K562 (cell line): Measurements from ENCODE around the gene SNX27. TPM values are rescaled to one million over a fixed set of nuclear protein-coding genes. Genes with fewer than 3 reads are reported as not detected.

Experiments
- ATAC-seq: fragments of 200-7000 bp; cut with Tn5 transposase; 3 replicates; pipeline ENCODE4 v1.9.1; 2020; ENCODE audit warnings: moderate library complexity
- BruUV-seq: library from RNA; stranded (reverse); fragments of 400-500 nt; replicated peaks from 2 replicates; lab custom pipeline; 2021; lab: Mats Ljungman, UMichigan
- CTCF ChIA-PET: fragments of 300-600 bp; formaldehyde crosslinking; extraction: SDS; loops from one replicate; lab custom pipeline; 2021; ENCODE audit warnings: low intra/inter-chr PET ratio; lab: Yijun Ruan, JAX
- POLR2A ChIA-PET: fragments of 300-600, 350-650 bp; sonication (Branson Sonifier 250); formaldehyde crosslinking; extraction: SDS; loops from one replicate; lab custom pipeline; 2021; ENCODE audit warnings: antibody characterized with exemption, inconsistent platforms; lab: Yijun Ruan, JAX
- DNase-seq, 4 experiments: peaks; one replicate each; pipeline versions ENCODE4 v3.0.0 to v3.0.0-alpha.2; 2011 to 2018; ENCODE audit warnings: low spot score in 3 of 4, mixed read lengths in 3 of 4; ENCODE audit errors: extremely low read depth in 1 of 4
- FAIRE-seq: peaks from 2 replicates; lab custom pipeline; 2011; peaks lifted over from hg19 to GRCh38; lab: Jason Lieb, UNC
- H2AFZ ChIP-seq: 2 replicates; pipeline ENCODE4 v1.6.0; 2011; ENCODE audit warnings: low read depth, low read length, control low read depth, inconsistent platforms
- H3K27ac ChIP-seq: fragments of 200-600 bp; 3 replicates; pipeline ENCODE4 v1.8.0; 2011; ENCODE audit warnings: low read depth, mild to moderate bottlenecking, control low read depth, inconsistent platforms, low read length, moderate library complexity, mixed read lengths; ENCODE audit errors: extremely low read depth
- H3K27me3 ChIP-seq, 2 experiments: fragments of 300-600 bp in 1 of 2; 2 replicates in 1 of 2; 3 replicates in 1 of 2; pipeline versions ENCODE4 v1.6.0 to v1.8.0; 2011; ENCODE audit warnings: inconsistent platforms in 2 of 2, low read length in 2 of 2, mild to moderate bottlenecking in 1 of 2, mixed read lengths in 1 of 2, moderate library complexity in 1 of 2; ENCODE audit not compliant: control insufficient read depth in 2 of 2, insufficient read depth in 2 of 2
- H3K36me3 ChIP-seq: fragments of 300-600 bp; 3 replicates; pipeline ENCODE4 v1.8.0; 2011; ENCODE audit warnings: mild to moderate bottlenecking, low read length, inconsistent platforms; ENCODE audit not compliant: control insufficient read depth, insufficient read depth
- H3K4me1 ChIP-seq, 2 experiments: fragments of 200-600 bp in 1 of 2; replicated peaks in 1 of 2; 2 replicates in 1 of 2; 3 replicates in 1 of 2; pipeline versions ENCODE4 v1.5.1 to v1.8.0; 2011; ENCODE audit warnings: inconsistent platforms in 2 of 2, low read length in 2 of 2, mild to moderate bottlenecking in 1 of 2, mixed read lengths in 1 of 2, moderate library complexity in 1 of 2; ENCODE audit not compliant: control insufficient read depth in 2 of 2, insufficient read depth in 2 of 2
- H3K4me2 ChIP-seq: 2 replicates; pipeline ENCODE4 v1.6.1; 2011; ENCODE audit warnings: low read length, control low read depth, inconsistent platforms, mixed read lengths; ENCODE audit not compliant: insufficient read depth
- H3K4me3 ChIP-seq: fragments of 200-600 bp; sonication (generic), shearing (Covaris generic); 2 replicates; pipeline ENCODE4 v1.5.1; 2016; ENCODE audit warnings: control low read depth, inconsistent platforms
- H3K79me2 ChIP-seq: fragments of 200-600 bp; 3 replicates; pipeline ENCODE4 v1.8.0; 2011; ENCODE audit warnings: low read length, inconsistent platforms; ENCODE audit not compliant: control insufficient read depth, insufficient read depth
- H3K9ac ChIP-seq, 2 experiments: 2 replicates each; pipeline versions ENCODE4 v1.6.0 to v1.6.1; 2011; ENCODE audit warnings: low read depth in 2 of 2, low read length in 2 of 2, control low read depth in 1 of 2, inconsistent platforms in 1 of 2, mild to moderate bottlenecking in 1 of 2, mixed read lengths in 1 of 2; ENCODE audit not compliant: insufficient read depth in 1 of 2
- H3K9me1 ChIP-seq: one replicate; pipeline ENCODE4 v1.6.0; 2011; ENCODE audit warnings: inconsistent platforms, mild to moderate bottlenecking, low read length, moderate library complexity; ENCODE audit not compliant: control insufficient read depth, insufficient read depth
- H3K9me3 ChIP-seq: replicated peaks from 2 replicates; pipeline ENCODE4 v1.5.1; 2011; ENCODE audit warnings: low read depth, low read length, inconsistent platforms; ENCODE audit not compliant: control insufficient read depth, insufficient read depth
- H4K20me1 ChIP-seq: replicated peaks from 2 replicates; pipeline ENCODE4 v1.6.1; 2011; ENCODE audit warnings: low read length, inconsistent platforms, mixed read lengths; ENCODE audit not compliant: control insufficient read depth, insufficient read depth
- ATF7 ChIP-seq: fragments of 450-650 bp; IDR thresholded peaks from 2 replicates; pipeline ENCODE4 v1.7.1; 2014; ENCODE audit warnings: mild to moderate bottlenecking, moderate library complexity
- EP400 ChIP-seq: fragments of 450-650 bp; IDR thresholded peaks from 2 replicates; pipeline ENCODE4 v1.6.1; 2017; ENCODE audit warnings: antibody characterized with exemption, mild to moderate bottlenecking, moderate library complexity
- NFE2 ChIP-seq: IDR thresholded peaks from 2 replicates; pipeline ENCODE4 v1.6.1; 2014; ENCODE audit warnings: antibody characterized with exemption, low read depth
- NR4A1 ChIP-seq, 2 experiments: fragments of 250-450 bp in 1 of 2; fragments of 450-650 bp in 1 of 2; sonication (Bioruptor Pico) in 1 of 2; IDR thresholded peaks; 2 replicates each; pipeline versions ENCODE4 v1.4.0 to v1.6.1; 2016 to 2020; ENCODE audit warnings: mild to moderate bottlenecking in 2 of 2, missing compliant biosample characterization in 1 of 2, missing genetic modification characterization in 1 of 2, moderate library complexity in 1 of 2
- TCF3 ChIP-seq: sonication (generic); formaldehyde crosslinking; IDR thresholded peaks from 2 replicates; pipeline ENCODE4 v1.4.0; 2020; ENCODE audit warnings: mild to moderate bottlenecking, missing genetic modification reagents
- TRIM24 ChIP-seq, 2 experiments: fragments of 450-650 bp; IDR thresholded peaks; 2 replicates each; pipeline ENCODE4 v1.6.1; 2016
- ZNF589 ChIP-seq: fragments of 200-800 bp; sonication (Bioruptor generic); IDR thresholded peaks from 2 replicates; pipeline ENCODE4 v1.6.1; 2016; ENCODE audit warnings: low read depth, missing genetic modification characterization, missing compliant biosample characterization
- ZNF77 ChIP-seq: fragments of 250-450 bp; sonication (Bioruptor Pico); IDR thresholded peaks from 2 replicates; pipeline ENCODE4 v1.5.0; 2020
- WGBS: fragments of 100-300 bp; shearing (Covaris generic); methylation state at CpG from one replicate; pipeline ENCODE4 v1.1.6; 2016; ENCODE audit warnings: low coverage, mixed read lengths; ENCODE audit not compliant: insufficient coverage; ENCODE audit errors: missing lambda C conversion rate; 5-methylcytosine and 5-hydroxymethylcytosine counted together
- in situ Hi-C: fragments of 300-500 bp; cut with MboI; formaldehyde crosslinking; loops from 4 replicates; pipeline ENCODE4 v1.15.0; 2018; ENCODE audit warnings: inconsistent platforms, mixed read lengths
- intact Hi-C: fragments of 100-400 bp; cut with micrococcal nuclease; formaldehyde crosslinking; loops from 2 replicates; pipeline ENCODE4 v1.14.2; 2022
- polyA plus RNA-seq, 8 experiments: library from polyadenylated mRNA; depleted of rRNA in 4 of 8; stranded (reverse) in 5 of 8; unstranded in 3 of 8; fragments of >200 nt; fragmentation: Nextera tagmentation in 2 of 8; fragmentation: Illumina TruSeq in 1 of 8; extraction: Ambion mirVana in 2 of 8; extraction: Trizol in 1 of 8; gene quantifications; 2 replicates each; pipeline versions ENCODE4 v1.2.1 to v1.2.3, GENCODE V29; 2011 to 2014; ENCODE audit warnings: inconsistent platforms in 1 of 8, missing spikeins in 1 of 8
- total RNA-seq, 7 experiments: library from RNA; depleted of rRNA in 6 of 7; stranded (reverse); fragments of >200 nt in 6 of 7; fragmentation: Illumina TruSeq in 2 of 7; extraction: Trizol in 2 of 7; gene quantifications; 2 replicates each; pipeline versions ENCODE4 v1.2.1 to v1.2.3, GENCODE V29; 2011 to 2021; ENCODE audit warnings: low replicate concordance in 1 of 7
- TF ChIP-seq, protein P1 (sequence below): sonication (generic); formaldehyde crosslinking; IDR thresholded peaks from 2 replicates; pipeline ENCODE4 v1.8.0; 2022; ENCODE audit warnings: missing genetic modification reagents, mild to moderate bottlenecking, moderate library complexity, borderline replicate concordance
- TF ChIP-seq, protein P2 (sequence below), 2 experiments: fragments of 450-650 bp in 1 of 2; sonication (generic) in 1 of 2; formaldehyde crosslinking in 1 of 2; IDR thresholded peaks in 1 of 2; conservative IDR thresholded peaks in 1 of 2; 2 replicates each; pipeline versions ENCODE4 v1.6.1 to v1.8.1; 2016 to 2023; ENCODE audit warnings: mild to moderate bottlenecking in 2 of 2, moderate library complexity in 2 of 2, inconsistent platforms in 1 of 2, missing genetic modification reagents in 1 of 2

The SNX27 gene
- total and polyA plus RNA-seq, 9 of the 15 experiments (the other 6 are each of a cell fraction or from before 2014, with no cell fraction given): 4.5 to 18.7 (median 10.1) TPM

GRCh38 chr1:151570819-151571218 lies 41.0 kb upstream of the SNX27 start:
- Histone ChIP-seq H3K4me3 (no peak overlapping the region), H3K4me2 (no peak overlapping the region), H3K9me3 (no peaks in the 10 kb centered on the region), H3K27ac (no peak overlapping the region), H3K36me3 (no peaks in the 10 kb centered on the region; the same call in 2 of the 3 replicates), H3K4me1 (peaks cover 8 to 23% of the 10 kb centered on the region in 2 experiments; a peak in 4 of 5 replicates), H3K79me2 (no peaks in the 10 kb centered on the region), H3K9ac (no peak overlapping the region), H2AFZ (no peak overlapping the region), H3K27me3 (no peaks in the 10 kb centered on the region), H4K20me1 (0 out of 2 replicates have a peak, but pooled peaks cover 3% of the 10 kb centered on the region), H3K9me1 (no peaks in the 10 kb centered on the region)
- intact Hi-C loops: no loop called here
- no peak for TF ChIP-seq ZNF77 (CRISPR knock-in tag)
- FAIRE-seq (no peak), DNase-seq (no peak), ATAC-seq (no peak)
- no TSS peak for BruUV-seq
- WGBS: 8% methylated on average over 1 of the region's 1 CpG
- ChIA-PET CTCF (no interaction called here), POLR2A (no interaction called here)
- in situ Hi-C loops: no loop called here

DNA sequence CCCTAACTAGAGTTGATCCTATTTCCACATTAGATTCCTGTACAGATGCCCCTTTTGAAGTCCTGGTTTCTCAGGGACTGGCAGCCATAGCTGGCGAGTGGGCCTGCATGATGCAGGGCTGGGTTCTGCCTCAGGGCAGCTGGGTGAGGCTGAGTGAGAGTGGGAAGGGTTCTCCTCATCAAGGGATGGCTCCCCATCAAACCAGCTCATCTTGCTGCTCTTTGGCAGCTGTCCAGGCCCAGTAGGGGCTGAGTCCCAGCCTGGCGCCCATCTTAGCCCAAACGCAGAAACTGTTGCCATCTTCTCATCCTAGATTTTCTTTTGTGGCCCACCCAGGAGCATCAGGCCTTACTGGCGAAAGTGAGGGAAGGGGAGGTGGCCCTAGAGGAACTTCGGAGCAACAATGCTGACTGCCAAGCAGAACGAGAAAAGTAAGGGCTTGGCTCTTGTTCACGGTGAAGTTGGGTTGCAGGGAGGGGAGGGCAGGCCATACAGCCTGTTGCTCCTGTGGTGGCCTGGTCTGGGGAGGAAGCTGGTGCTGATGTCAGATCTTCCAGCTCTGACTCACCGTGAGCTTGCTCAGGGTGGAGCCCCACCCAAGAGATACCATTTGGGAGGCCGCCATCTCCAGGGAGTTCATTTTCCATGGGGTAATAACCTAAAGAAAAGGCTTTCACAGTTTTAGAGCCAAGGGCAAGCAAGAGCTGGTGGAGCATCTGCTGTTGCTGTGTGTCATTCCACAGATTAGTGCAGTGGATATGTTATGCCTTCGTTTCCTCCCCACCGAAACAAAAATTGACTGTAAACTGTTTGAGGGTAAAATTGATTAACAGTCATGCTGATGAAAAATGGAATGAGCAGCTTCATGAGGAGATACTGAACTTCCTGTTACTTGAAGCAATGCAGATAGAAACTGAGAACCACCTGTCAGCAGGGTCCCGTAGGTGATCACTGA lies 37.0 kb upstream of the SNX27 start:
- FAIRE-seq (peak; percentile 93), DNase-seq (peak; percentile 83 to 94 (median 86)), ATAC-seq (peak; percentile 100)
- Histone ChIP-seq H3K4me1 (peaks cover 8 to 26% of the 10 kb centered on the region in 2 experiments; a peak in 4 of 5 replicates), H3K4me3 (no peak overlapping the region), H3K27me3 (no peaks in the 10 kb centered on the region), H3K9ac (peak overlapping the region; percentile 0 to 37; a peak in 2 of 4 replicates), H3K79me2 (no peaks in the 10 kb centered on the region), H3K9me1 (no peaks in the 10 kb centered on the region), H3K4me2 (peak overlapping the region; percentile 67; the same call in 1 of the 2 replicates), H2AFZ (peak overlapping the region; percentile 94), H4K20me1 (no peaks in the 10 kb centered on the region), H3K9me3 (no peaks in the 10 kb centered on the region), H3K36me3 (no peaks in the 10 kb centered on the region; the same call in 2 of the 3 replicates), H3K27ac (peak overlapping the region; percentile 58)
- POLR2A ChIA-PET: interaction anchor here (0.5 to 1.4 kb wide), 4 partner anchors 9 to 300 kb away, joined by 3 to 6 read pairs (median 4); no protein-coding TSS in a partner anchor
- in situ Hi-C loops (no loop called here), intact Hi-C loops (loop anchor here (5.0 kb wide), 1 partner anchor 33 kb away; the partner anchor contains the start of gene TUFT1)
- CTCF ChIA-PET: no interaction called here
- WGBS: 29% methylated on average over 12 of the region's 12 CpGs
- BruUV-seq: no TSS peak
- peak in 1 of 2 experiments; percentile 14; a peak in 1 of 4 replicates for TF ChIP-seq TRIM24 (IDR thresholded peaks at IDR 0.05)
- peak; percentile 12; the same call in 1 of the 2 replicates for TF ChIP-seq TCF3 (CRISPR knock-in tag)
- peak; percentile 46; the same call in 1 of the 2 replicates for TF ChIP-seq NFE2
- TF ChIP-seq, protein P1, sequence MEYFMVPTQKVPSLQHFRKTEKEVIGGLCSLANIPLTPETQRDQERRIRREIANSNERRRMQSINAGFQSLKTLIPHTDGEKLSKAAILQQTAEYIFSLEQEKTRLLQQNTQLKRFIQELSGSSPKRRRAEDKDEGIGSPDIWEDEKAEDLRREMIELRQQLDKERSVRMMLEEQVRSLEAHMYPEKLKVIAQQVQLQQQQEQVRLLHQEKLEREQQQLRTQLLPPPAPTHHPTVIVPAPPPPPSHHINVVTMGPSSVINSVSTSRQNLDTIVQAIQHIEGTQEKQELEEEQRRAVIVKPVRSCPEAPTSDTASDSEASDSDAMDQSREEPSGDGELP (CRISPR knock-in tag): peak; percentile 54; the same call in 1 of the 2 replicates
- TF ChIP-seq, protein P2, sequence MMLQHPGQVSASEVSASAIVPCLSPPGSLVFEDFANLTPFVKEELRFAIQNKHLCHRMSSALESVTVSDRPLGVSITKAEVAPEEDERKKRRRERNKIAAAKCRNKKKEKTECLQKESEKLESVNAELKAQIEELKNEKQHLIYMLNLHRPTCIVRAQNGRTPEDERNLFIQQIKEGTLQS (IDR thresholded peaks at IDR 0.05): peak; percentile 97
- TF ChIP-seq, protein P2 (CRISPR knock-in tag; conservative IDR thresholded peaks at IDR 0.05): peak; percentile 79
- TF ChIP-seq NR4A1 (CRISPR knock-in tag; IDR thresholded peaks at IDR 0.05): no peak
- TF ChIP-seq NR4A1 (tag; IDR thresholded peaks at IDR 0.05): peak; percentile 80
- peak; percentile 33; the same call in 1 of the 2 replicates for TF ChIP-seq EP400
- TF ChIP-seq ZNF589 (CRISPR knock-in tag): peak; percentile 70; the same call in 1 of the 2 replicates
- TF ChIP-seq ATF7: peak; percentile 85
